Sigmoid colon (tissue), 7 donors: ENCODE data around the gene ST6GALNAC3. TPM values are rescaled to one million over a fixed set of nuclear protein-coding genes. Genes with fewer than 3 reads are reported as not detected.

Source experiments
- DNase-seq: peaks from one replicate; pipeline ENCODE4 v3.0.0-alpha.2; 2019
- H3K27ac ChIP-seq, 4 donors: fragments of 200-600 bp; sonication (generic); one replicate each; pipeline ENCODE4 v1.5.1; 2016 to 2019; ENCODE audit warnings: mild to moderate bottlenecking in 1 of 4
- H3K27me3 ChIP-seq, 3 donors: fragments of 200-600 bp; sonication (generic); one replicate each; pipeline ENCODE4 v1.5.1; 2019; ENCODE audit warnings: mild to moderate bottlenecking in 1 of 3
- H3K36me3 ChIP-seq, 4 donors: fragments of 200-600 bp; sonication (generic); one replicate each; pipeline ENCODE4 v1.5.1; 2016 to 2019
- H3K4me1 ChIP-seq, 4 donors: fragments of 200-600 bp; sonication (generic); one replicate each; pipeline ENCODE4 v1.5.1; 2017 to 2019
- H3K4me3 ChIP-seq, 4 donors: fragments of 200-600 bp; sonication (generic); one replicate each; pipeline ENCODE4 v1.5.1; 2017 to 2019; ENCODE audit warnings: mild to moderate bottlenecking in 2 of 4, moderate library complexity in 1 of 4
- H3K9me3 ChIP-seq, 4 donors: fragments of 200-600 bp in 3 of 4; sonication (generic) in 3 of 4; one replicate each; pipeline versions ENCODE4 v1.5.1 to v1.6.1; 2013 to 2019
- EP300 ChIP-seq, 4 donors: sonication (generic); formaldehyde crosslinking; IDR thresholded peaks; one replicate each; pipeline ENCODE4 v1.6.1; 2017; ENCODE audit warnings: antibody characterized with exemption in 4 of 4
- POLR2A ChIP-seq, 2 donors: fragments of 450-650 bp; IDR thresholded peaks; one replicate each; pipeline ENCODE4 v1.6.1; 2016; ENCODE audit warnings: antibody characterized with exemption in 2 of 2, mild to moderate bottlenecking in 2 of 2, moderate library complexity in 2 of 2
- POLR2AphosphoS5 ChIP-seq, 4 donors: sonication (generic); formaldehyde crosslinking; IDR thresholded peaks; one replicate each; pipeline ENCODE4 v1.6.1; 2017; ENCODE audit warnings: antibody characterized with exemption in 4 of 4
- WGBS, 2 donors: extraction: QIAGEN DNeasy Blood & Tissue Kit; methylation state at CpG; one replicate each; pipeline ENCODE4 v1.1.7; 2013; 5-methylcytosine and 5-hydroxymethylcytosine counted together
- intact Hi-C: fragments of 100-400 bp; cut with DNase I; formaldehyde crosslinking; loops from one replicate; pipeline ENCODE4 v1.15.1; 2023
- polyA plus RNA-seq, 3 donors: library from polyadenylated mRNA; stranded (reverse); fragments of 200-250 nt; gene quantifications; one replicate each; pipeline ENCODE4 v1.2.3, GENCODE V29; 2013
- total RNA-seq, 4 donors: library from RNA; depleted of rRNA; stranded (reverse); fragments of >200 nt; gene quantifications; one replicate each; pipeline ENCODE4 v1.1.0, GENCODE V29; 2016
- TF ChIP-seq, protein P1 (sequence below), 4 experiments: fragments of 450-650 bp in 3 of 4; fragments of 200-600 bp in 1 of 4; IDR thresholded peaks; one replicate each; pipeline ENCODE4 v1.5.1; 2016 to 2019; ENCODE audit warnings: antibody characterized with exemption in 4 of 4, mild to moderate bottlenecking in 3 of 4, moderate library complexity in 2 of 4
- donor health status: healthy with polysubstance abuse.
- donor health status: Bipolar disorder and iron deficiency.
- donor health status: healthy.

Gene ST6GALNAC3
- total and polyA plus RNA-seq, 7 donors: 1.6 to 7.5 (median 2.5) TPM

DNA sequence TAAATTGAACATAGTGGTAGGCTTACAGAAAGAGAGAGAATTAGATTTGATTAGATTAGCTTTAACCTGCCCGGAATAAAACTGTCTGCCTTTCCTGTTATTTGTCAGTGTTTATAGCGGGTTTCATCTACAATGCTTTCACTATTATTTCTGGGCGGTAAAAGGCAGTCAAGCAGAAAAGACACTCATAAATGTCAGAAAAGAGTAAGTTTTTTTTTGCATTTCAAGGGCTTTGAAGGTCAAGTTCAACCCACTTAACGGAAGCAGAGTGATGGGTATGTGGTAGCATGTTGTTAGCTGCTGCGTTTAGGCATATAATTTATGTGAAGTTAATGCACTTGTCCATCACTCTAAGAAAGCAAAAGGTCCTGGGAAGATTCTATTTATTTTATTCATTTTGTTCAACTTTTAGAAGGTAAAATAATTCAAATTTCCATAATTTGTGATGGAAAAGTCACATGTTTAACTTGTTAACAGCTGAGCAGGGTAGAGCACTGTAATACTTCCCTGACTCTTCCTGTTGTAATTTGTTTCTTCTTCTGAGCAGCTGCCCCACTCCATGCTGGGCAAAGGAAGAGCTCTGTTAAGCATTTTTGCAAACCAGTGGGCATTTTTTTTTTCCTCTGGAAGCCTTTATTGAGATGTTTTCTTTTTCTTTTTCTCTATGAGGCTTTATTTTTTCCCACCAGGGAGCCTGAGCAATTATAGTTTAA lies 220.1 kb downstream of the ST6GALNAC3 start:
- Histone ChIP-seq H3K36me3 (no peaks in the 10 kb centered on the region), H3K27ac (no peak overlapping the region), H3K27me3 (no peaks in the 10 kb centered on the region), H3K4me1 (no peaks in the 10 kb centered on the region), H3K9me3 (no peaks in the 10 kb centered on the region), H3K4me3 (no peak overlapping the region)
- TF ChIP-seq POLR2A (IDR thresholded peaks at IDR 0.05): no peak
- TF ChIP-seq POLR2AphosphoS5 (IDR thresholded peaks at IDR 0.05): no peak
- TF ChIP-seq EP300 (IDR thresholded peaks at IDR 0.05): no peak
- TF ChIP-seq, protein P1, sequence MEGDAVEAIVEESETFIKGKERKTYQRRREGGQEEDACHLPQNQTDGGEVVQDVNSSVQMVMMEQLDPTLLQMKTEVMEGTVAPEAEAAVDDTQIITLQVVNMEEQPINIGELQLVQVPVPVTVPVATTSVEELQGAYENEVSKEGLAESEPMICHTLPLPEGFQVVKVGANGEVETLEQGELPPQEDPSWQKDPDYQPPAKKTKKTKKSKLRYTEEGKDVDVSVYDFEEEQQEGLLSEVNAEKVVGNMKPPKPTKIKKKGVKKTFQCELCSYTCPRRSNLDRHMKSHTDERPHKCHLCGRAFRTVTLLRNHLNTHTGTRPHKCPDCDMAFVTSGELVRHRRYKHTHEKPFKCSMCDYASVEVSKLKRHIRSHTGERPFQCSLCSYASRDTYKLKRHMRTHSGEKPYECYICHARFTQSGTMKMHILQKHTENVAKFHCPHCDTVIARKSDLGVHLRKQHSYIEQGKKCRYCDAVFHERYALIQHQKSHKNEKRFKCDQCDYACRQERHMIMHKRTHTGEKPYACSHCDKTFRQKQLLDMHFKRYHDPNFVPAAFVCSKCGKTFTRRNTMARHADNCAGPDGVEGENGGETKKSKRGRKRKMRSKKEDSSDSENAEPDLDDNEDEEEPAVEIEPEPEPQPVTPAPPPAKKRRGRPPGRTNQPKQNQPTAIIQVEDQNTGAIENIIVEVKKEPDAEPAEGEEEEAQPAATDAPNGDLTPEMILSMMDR (IDR thresholded peaks at IDR 0.05): no peak
- no peak for DNase-seq
- 55 to 82% methylated on average over 5 of the region's 5 CpGs for WGBS, 2 donors
- intact Hi-C loops: no loop called here

DNA sequence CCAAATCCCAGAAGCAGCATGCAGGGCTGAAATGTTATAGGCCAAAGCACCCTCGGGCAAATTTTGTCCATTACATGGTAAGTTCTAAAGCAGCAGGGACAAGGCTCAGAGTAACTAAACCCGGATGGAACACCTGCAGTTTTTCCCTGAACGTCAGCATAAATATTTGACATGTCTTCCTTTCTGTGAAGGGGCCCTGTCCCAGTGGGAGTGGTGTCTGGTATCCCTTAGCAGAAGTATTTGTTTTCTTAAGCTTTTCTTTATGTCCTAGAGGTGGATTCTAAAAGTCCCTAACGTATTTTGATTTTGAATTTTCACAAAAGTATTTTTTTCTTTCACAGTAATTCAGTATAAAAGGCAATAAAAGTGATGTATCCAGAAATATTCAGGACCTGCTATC lies 223.9 kb downstream of the ST6GALNAC3 start:
- no peaks in the 10 kb centered on the region for H3K27me3 ChIP-seq
- no peaks in the 10 kb centered on the region for H3K36me3 ChIP-seq
- no peaks in the 10 kb centered on the region for H3K9me3 ChIP-seq
- WGBS, 2 donors: 71 to 82% methylated on average over 4 of the region's 4 CpGs
- H3K4me1 ChIP-seq: no peaks in the 10 kb centered on the region
- no peak for TF ChIP-seq EP300 (IDR thresholded peaks at IDR 0.05)
- no peak for TF ChIP-seq POLR2AphosphoS5 (IDR thresholded peaks at IDR 0.05)
- TF ChIP-seq, protein P1 (IDR thresholded peaks at IDR 0.05): no peak
- no peak for TF ChIP-seq POLR2A (IDR thresholded peaks at IDR 0.05)
- no peak overlapping the region for H3K4me3 ChIP-seq
- intact Hi-C loops: no loop called here
- no peak for DNase-seq
- H3K27ac ChIP-seq: no peak overlapping the region

DNA sequence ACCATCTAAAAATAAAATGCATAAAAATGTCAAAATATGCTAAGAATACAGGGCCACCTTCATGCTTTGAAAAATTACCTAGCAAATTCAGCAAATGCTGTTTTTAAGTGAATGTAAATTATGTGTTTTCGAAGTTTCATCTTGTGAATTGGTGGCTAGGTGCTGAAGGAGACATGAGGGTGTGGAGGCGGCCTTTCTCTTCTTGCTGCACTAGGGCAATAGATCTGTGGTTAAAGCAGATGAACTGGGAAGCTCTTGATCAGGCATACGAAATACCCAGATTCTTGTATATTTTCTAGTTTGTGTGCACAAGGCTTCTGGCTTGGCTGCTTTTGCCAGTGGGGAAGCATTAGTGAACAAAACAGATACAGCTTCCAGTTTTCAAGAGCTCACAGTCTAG lies 224.5 kb downstream of the ST6GALNAC3 start:
- H3K9me3 ChIP-seq: no peaks in the 10 kb centered on the region
- H3K27me3 ChIP-seq: no peaks in the 10 kb centered on the region
- H3K36me3 ChIP-seq: no peaks in the 10 kb centered on the region
- no peak for DNase-seq
- H3K4me3 ChIP-seq: no peak overlapping the region
- 84 to 91% methylated on average over 3 of the region's 3 CpGs for WGBS, 2 donors
- intact Hi-C loops: no loop called here
- H3K27ac ChIP-seq: no peak overlapping the region
- H3K4me1 ChIP-seq: no peaks in the 10 kb centered on the region
- TF ChIP-seq POLR2A (IDR thresholded peaks at IDR 0.05) (no peak), POLR2AphosphoS5 (IDR thresholded peaks at IDR 0.05) (no peak), EP300 (IDR thresholded peaks at IDR 0.05) (no peak)
- TF ChIP-seq, protein P1 (IDR thresholded peaks at IDR 0.05): no peak

DNA sequence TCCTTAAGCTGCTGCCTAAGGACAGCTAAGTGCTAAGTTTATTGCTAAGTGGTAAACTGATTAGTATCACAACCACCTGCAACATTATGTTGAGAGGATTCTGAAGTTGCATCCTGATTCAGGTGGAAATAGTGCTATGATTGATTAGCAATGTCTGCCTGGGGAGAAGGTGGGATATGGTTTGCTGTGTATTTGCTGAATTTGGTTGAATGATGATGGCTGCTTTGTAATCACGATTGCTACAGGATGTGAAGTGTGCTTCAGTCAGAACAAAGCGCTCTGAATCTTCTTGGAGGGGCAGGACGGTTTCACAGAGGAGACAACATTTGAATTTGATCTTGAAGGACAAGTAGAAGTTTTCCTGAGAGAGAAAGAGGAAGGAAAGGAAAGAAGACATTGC lies 226.0 kb downstream of the ST6GALNAC3 start:
- Histone ChIP-seq H3K27me3 (no peaks in the 10 kb centered on the region), H3K4me3 (no peak overlapping the region), H3K27ac (no peak overlapping the region), H3K9me3 (no peaks in the 10 kb centered on the region), H3K4me1 (no peaks in the 10 kb centered on the region), H3K36me3 (no peaks in the 10 kb centered on the region)
- 84 to 85% methylated on average over 3 of the region's 3 CpGs for WGBS, 2 donors
- no peak for DNase-seq
- intact Hi-C loops: no loop called here
- TF ChIP-seq, protein P1 (IDR thresholded peaks at IDR 0.05): no peak
- no peak for TF ChIP-seq EP300 (IDR thresholded peaks at IDR 0.05)
- TF ChIP-seq POLR2A (IDR thresholded peaks at IDR 0.05): no peak
- TF ChIP-seq POLR2AphosphoS5 (IDR thresholded peaks at IDR 0.05): no peak
